GM12873 (cell line): ENCODE results near the gene ZNF33A.

Source experiments
- TF ChIP-seq, protein P1 (sequence below): IDR thresholded peaks from 2 replicates; pipeline ENCODE4 v1.5.1; 2012; ENCODE audit warnings: low read depth, mild to moderate bottlenecking, moderate library complexity, low read length, control low read depth; ENCODE audit not compliant: insufficient read depth; ENCODE audit errors: missing control alignments

Gene ZNF33A

DNA sequence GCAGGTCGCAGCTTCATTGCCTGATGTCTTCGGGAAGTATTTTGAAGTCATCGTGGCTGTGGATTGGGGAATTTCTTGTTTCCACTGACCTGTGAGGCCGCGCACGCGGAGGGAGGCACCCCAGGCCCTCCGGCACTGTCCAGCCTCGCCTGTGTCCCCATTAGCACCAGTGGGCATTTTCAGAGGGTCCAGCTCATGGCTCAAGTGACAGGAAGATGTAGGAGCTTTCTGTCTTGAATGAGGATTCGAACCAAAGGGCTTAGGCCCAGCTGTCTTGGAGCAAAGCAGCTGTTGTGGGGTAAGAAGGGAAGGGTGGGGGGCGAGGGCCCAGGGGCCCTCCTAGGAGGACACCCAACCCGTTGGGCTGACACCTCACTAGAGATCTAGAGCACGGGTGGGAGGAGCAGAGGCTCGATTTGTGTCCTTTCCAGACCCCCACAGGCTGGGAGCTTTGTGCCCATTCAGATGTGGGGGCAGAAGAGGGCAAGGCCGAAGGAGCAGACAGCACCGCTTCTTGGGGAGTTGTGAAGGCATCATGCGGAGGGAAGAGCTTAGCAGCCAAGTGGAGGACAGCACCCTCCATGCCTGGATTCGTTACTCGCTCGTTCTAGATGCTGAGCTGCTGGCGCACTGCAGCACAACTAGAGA, 84.6 kb downstream of the ZNF33A start:
- TF ChIP-seq, protein P1, sequence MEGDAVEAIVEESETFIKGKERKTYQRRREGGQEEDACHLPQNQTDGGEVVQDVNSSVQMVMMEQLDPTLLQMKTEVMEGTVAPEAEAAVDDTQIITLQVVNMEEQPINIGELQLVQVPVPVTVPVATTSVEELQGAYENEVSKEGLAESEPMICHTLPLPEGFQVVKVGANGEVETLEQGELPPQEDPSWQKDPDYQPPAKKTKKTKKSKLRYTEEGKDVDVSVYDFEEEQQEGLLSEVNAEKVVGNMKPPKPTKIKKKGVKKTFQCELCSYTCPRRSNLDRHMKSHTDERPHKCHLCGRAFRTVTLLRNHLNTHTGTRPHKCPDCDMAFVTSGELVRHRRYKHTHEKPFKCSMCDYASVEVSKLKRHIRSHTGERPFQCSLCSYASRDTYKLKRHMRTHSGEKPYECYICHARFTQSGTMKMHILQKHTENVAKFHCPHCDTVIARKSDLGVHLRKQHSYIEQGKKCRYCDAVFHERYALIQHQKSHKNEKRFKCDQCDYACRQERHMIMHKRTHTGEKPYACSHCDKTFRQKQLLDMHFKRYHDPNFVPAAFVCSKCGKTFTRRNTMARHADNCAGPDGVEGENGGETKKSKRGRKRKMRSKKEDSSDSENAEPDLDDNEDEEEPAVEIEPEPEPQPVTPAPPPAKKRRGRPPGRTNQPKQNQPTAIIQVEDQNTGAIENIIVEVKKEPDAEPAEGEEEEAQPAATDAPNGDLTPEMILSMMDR = no peak

DNA sequence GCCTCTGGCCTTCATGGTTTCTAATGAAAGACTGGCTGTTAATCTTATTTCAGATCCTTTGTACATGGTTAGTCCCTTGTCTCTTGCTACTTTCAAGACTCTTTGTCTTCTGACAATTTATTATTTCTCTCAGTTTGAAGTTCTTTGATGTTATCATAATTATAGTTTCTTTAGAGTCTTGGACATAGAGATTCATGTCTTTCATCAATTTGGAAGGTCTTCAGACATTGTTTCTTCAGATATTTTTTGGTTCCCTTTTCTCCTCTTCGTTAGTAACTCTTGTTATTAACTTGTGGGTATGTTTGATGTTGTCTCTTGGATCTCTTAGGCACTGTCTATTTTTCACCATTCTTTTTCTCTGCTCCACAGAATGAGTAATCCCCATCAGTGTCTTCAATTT, 92.4 kb downstream of the ZNF33A start:
- TF ChIP-seq, protein P1 = no peak

DNA sequence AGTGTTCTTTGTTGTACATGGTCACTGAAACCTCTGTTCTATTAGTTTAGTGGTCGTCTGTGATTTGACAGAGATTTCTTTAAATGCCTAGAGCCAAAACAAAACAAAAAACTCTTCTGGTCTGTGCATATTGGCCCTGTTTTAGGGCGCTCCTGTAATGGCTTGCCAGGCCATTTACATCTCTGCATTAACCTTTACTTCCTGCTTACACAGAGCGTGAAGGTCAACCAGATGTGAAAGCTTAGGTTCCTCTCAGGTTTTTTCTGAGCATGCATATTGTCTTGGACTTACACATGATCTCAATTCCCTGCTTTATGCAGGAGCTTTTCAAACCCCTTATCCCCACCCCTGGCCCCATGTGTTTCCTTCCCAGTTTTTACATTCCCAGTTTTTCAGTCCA, 93.3 kb downstream of the ZNF33A start:
- TF ChIP-seq, protein P1 = no peak

DNA sequence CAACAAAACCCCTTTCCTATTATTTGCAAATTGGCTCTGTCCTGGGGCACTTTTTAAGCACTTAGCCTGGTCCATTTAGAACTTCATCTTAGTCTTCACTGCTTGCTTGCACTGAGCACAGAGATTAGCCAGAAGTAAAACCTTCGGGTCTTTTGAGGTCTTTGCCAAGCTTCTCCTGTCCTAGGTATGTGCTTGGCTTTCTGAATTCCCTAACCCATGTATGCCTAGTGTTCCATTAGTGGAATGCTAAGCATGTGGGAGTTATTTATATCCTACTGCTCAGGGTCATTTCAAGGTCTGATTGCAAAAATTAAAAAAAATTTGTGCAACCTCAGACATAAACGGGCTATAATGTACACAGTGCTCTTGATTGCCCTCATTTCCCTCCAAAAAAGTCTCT, 101.7 kb downstream of the ZNF33A start:
- TF ChIP-seq, protein P1 = no peak
